B cell (primary cell): Measurements from ENCODE around the gene MTCL1. TPM values are rescaled to one million over a fixed set of nuclear protein-coding genes. Genes with fewer than 3 reads are reported as not detected.

ENCODE experiments used
- ATAC-seq: fragments of 200-7000 bp; cut with Tn5 transposase; one replicate; pipeline ENCODE4 v1.10.0; 2021; ENCODE audit warnings: low read depth, mild to moderate bottlenecking, moderate number of reproducible peaks, moderate library complexity
- CTCF ChIA-PET: fragments of 350-600 bp; sonication (Branson Sonifier 250); formaldehyde crosslinking; loops from one replicate; lab custom pipeline; 2021; ENCODE audit warnings: antibody characterized with exemption, inconsistent platforms; lab: Charles Lee
- POLR2A ChIA-PET: fragments of 350-600 bp; sonication (Branson Sonifier 250); formaldehyde crosslinking; loops from one replicate; lab custom pipeline; 2021; ENCODE audit warnings: antibody characterized with exemption; lab: Charles Lee
- DNase-seq: peaks from one replicate; pipeline ENCODE4 v3.0.0; 2013
- H2AFZ ChIP-seq: 2 replicates; pipeline ENCODE4 v1.6.1; 2012; ENCODE audit warnings: mild to moderate bottlenecking, low read depth, low read length; ENCODE audit not compliant: insufficient read depth, poor library complexity, severe bottlenecking
- H3K27ac ChIP-seq, 2 donors: 1 replicate in 1 of 2; 2 replicates in 1 of 2; pipeline ENCODE4 v1.5.1; 2012 to 2013; ENCODE audit warnings: low read length in 2 of 2, mild to moderate bottlenecking in 2 of 2, moderate library complexity in 1 of 2
- H3K27me3 ChIP-seq, 4 experiments: fragments of 200-600 bp in 1 of 4; sonication (generic) in 1 of 4; replicated peaks in 1 of 4; 1 replicate in 2 of 4; 2 replicates in 2 of 4; pipeline versions ENCODE4 v1.6.1 to v1.7.0; 2013 to 2016; ENCODE audit warnings: low read length in 3 of 4, mild to moderate bottlenecking in 2 of 4, mixed read lengths in 1 of 4, moderate library complexity in 1 of 4; ENCODE audit not compliant: insufficient read depth in 4 of 4, control insufficient read depth in 3 of 4; ENCODE audit errors: control extremely low read depth in 1 of 4
- H3K36me3 ChIP-seq, 2 experiments: replicated peaks in 1 of 2; 1 replicate in 1 of 2; 2 replicates in 1 of 2; pipeline versions ENCODE4 v1.6.1 to v1.7.1; 2013; ENCODE audit warnings: low read length in 1 of 2; ENCODE audit not compliant: insufficient read depth in 2 of 2, control insufficient read depth in 1 of 2; ENCODE audit errors: control extremely low read depth in 1 of 2, extremely low read depth in 1 of 2
- H3K4me1 ChIP-seq, 2 donors: fragments of 200-600 bp in 1 of 2; sonication (generic) in 1 of 2; 1 replicate in 1 of 2; 2 replicates in 1 of 2; pipeline versions ENCODE4 v1.5.1 to v1.6.1; 2013 to 2017; ENCODE audit warnings: low read length in 2 of 2; ENCODE audit not compliant: control insufficient read depth in 2 of 2, insufficient read depth in 2 of 2
- H3K4me2 ChIP-seq: replicated peaks from 2 replicates; pipeline ENCODE3; 2012; ENCODE audit warnings: mild to moderate bottlenecking, low read depth, low read length; ENCODE audit not compliant: poor library complexity, severe bottlenecking
- H3K4me3 ChIP-seq, 5 experiments: fragments of 200-600 bp in 1 of 5; sonication (generic) in 1 of 5; 1 replicate in 3 of 5; 2 replicates in 2 of 5; pipeline versions ENCODE4 v1.5.1 to v1.7.0; 2011 to 2016; ENCODE audit warnings: low read length in 4 of 5, mild to moderate bottlenecking in 4 of 5, low read depth in 2 of 5, control low read depth in 1 of 5, moderate library complexity in 1 of 5; ENCODE audit not compliant: insufficient read depth in 1 of 5; ENCODE audit errors: control extremely low read depth in 1 of 5, extremely low read depth in 1 of 5
- H3K79me2 ChIP-seq: fragments of 200-600 bp; sonication (generic); one replicate; pipeline ENCODE4 v1.6.0; 2016; ENCODE audit warnings: low read length; ENCODE audit not compliant: control insufficient read depth, insufficient read depth
- H3K9ac ChIP-seq: fragments of 200-600 bp; sonication (generic); 2 replicates; pipeline ENCODE4 v1.6.1; 2017; ENCODE audit warnings: mild to moderate bottlenecking, low read length, moderate library complexity
- H3K9me3 ChIP-seq, 3 donors: one replicate each; pipeline versions ENCODE4 v1.6.1 to v1.7.1; 2013; ENCODE audit warnings: low read length in 2 of 3; ENCODE audit not compliant: control insufficient read depth in 2 of 3, insufficient read depth in 1 of 3; ENCODE audit errors: control extremely low read depth in 1 of 3
- H4K20me1 ChIP-seq: 2 replicates; pipeline ENCODE4 v1.6.0; 2012; ENCODE audit warnings: mild to moderate bottlenecking, low read length; ENCODE audit not compliant: insufficient read depth, control insufficient read depth, poor library complexity, severe bottlenecking
- H3K27ac Mint-ChIP-seq: one replicate; pipeline ENCODE4 v1.8.0; 2021; ENCODE audit warnings: mixed read lengths
- H3K27me3 Mint-ChIP-seq: one replicate; pipeline ENCODE4 v1.8.0; 2021; ENCODE audit warnings: mixed read lengths
- H3K4me1 Mint-ChIP-seq: one replicate; pipeline ENCODE4 v1.8.0; 2021; ENCODE audit warnings: mixed read lengths
- H3K4me3 Mint-ChIP-seq: one replicate; pipeline ENCODE4 v1.8.0; 2021; ENCODE audit warnings: mixed read lengths
- H3K9me3 Mint-ChIP-seq: one replicate; pipeline ENCODE4 v1.8.0; 2022; ENCODE audit warnings: mixed read lengths; ENCODE audit not compliant: insufficient read depth
- CTCF ChIP-seq: fragments of 200-600 bp; IDR thresholded peaks from one replicate; pipeline ENCODE4 v1.8.0; 2022; ENCODE audit warnings: antibody characterized with exemption, mild to moderate bottlenecking
- EZH2 ChIP-seq: IDR thresholded peaks from 2 replicates; pipeline ENCODE4 v1.6.1; 2012; ENCODE audit warnings: borderline replicate concordance, low read depth, mild to moderate bottlenecking, moderate library complexity, low read length; ENCODE audit not compliant: insufficient read depth, poor library complexity, severe bottlenecking
- WGBS: methylation state at CpG from one replicate; pipeline ENCODE4 v1.1.5; 2013; ENCODE audit warnings: missing lambda C conversion rate; ENCODE audit not compliant: insufficient coverage; 5-methylcytosine and 5-hydroxymethylcytosine counted together
- intact Hi-C: fragments of 100-400 bp; cut with micrococcal nuclease; formaldehyde crosslinking; loops from one replicate; pipeline ENCODE4 v1.10.0; 2022
- polyA plus RNA-seq: library from polyadenylated mRNA; depleted of rRNA; stranded (reverse); fragments of >200 nt; gene quantifications from 2 replicates; pipeline ENCODE4 v1.2.3, GENCODE V29; 2012
- total RNA-seq, 2 donors: library from RNA; stranded (reverse); fragments of 120-200 nt in 1 of 2; gene quantifications; 1 replicate in 1 of 2; 2 replicates in 1 of 2; pipeline versions ENCODE4 v1.2.3 to v1.2.4, GENCODE V29; 2013 to 2022

The MTCL1 gene
- total and polyA plus RNA-seq, 2 donors (not counting 1 experiment from before 2014, with no cell fraction given) = 2.7 to 5.8 TPM

GRCh38 chr18:8773980-8774379 is 68.6 kb downstream of the MTCL1 start:
- H2AFZ ChIP-seq = no peak overlapping the region
- POLR2A ChIA-PET = no interaction called here
- H3K9ac ChIP-seq = no peak overlapping the region
- no CpG with 5 or more reads among the region's 5 CpGs for WGBS
- TF ChIP-seq EZH2 = no peak
- TF ChIP-seq CTCF = no peak
- H3K27me3 ChIP-seq = no peaks in the 10 kb centered on the region
- no peak overlapping the region for H3K4me3 Mint-ChIP-seq
- H4K20me1 ChIP-seq = no peaks in the 10 kb centered on the region
- H3K4me1 ChIP-seq = no peaks in the 10 kb centered on the region
- H3K4me2 ChIP-seq = no peak overlapping the region
- peaks cover 0 to 3% (median 0%) of the 10 kb centered on the region in 3 donors for H3K9me3 ChIP-seq
- H3K9me3 Mint-ChIP-seq = no peaks in the 10 kb centered on the region
- H3K4me3 ChIP-seq = no peak overlapping the region
- no peaks in the 10 kb centered on the region for H3K4me1 Mint-ChIP-seq
- no peaks in the 10 kb centered on the region for H3K79me2 ChIP-seq
- no peak for ATAC-seq
- H3K27ac ChIP-seq = no peak overlapping the region
- CTCF ChIA-PET = no interaction called here
- H3K36me3 ChIP-seq = no peaks in the 10 kb centered on the region
- H3K27ac Mint-ChIP-seq = no peak overlapping the region
- DNase-seq = no peak
- intact Hi-C loops = no loop called here
- no peaks in the 10 kb centered on the region for H3K27me3 Mint-ChIP-seq

GRCh38 chr18:8776013-8776943 is 70.9 kb downstream of the MTCL1 start:
- no peaks in the 10 kb centered on the region for H3K27me3 Mint-ChIP-seq
- WGBS = 80% methylated on average over 6 of the region's 10 CpGs
- H3K4me2 ChIP-seq = no peak overlapping the region
- H3K4me3 Mint-ChIP-seq = no peak overlapping the region
- H3K4me3 ChIP-seq = no peak overlapping the region
- intact Hi-C loops = no loop called here
- H3K4me1 ChIP-seq = no peaks in the 10 kb centered on the region
- DNase-seq (no peak), ATAC-seq (no peak)
- H3K4me1 Mint-ChIP-seq = no peaks in the 10 kb centered on the region
- H3K36me3 ChIP-seq = no peaks in the 10 kb centered on the region
- H3K27ac ChIP-seq = no peak overlapping the region
- H3K79me2 ChIP-seq = no peaks in the 10 kb centered on the region
- no peak overlapping the region for H2AFZ ChIP-seq
- TF ChIP-seq CTCF (no peak), EZH2 (no peak)
- ChIA-PET POLR2A (no interaction called here), CTCF (interaction anchor here (1.2 kb wide), 1 partner anchor 10 kb away, joined by 3 read pairs; no protein-coding TSS in a partner anchor)
- H3K9ac ChIP-seq = no peak overlapping the region
- H3K9me3 Mint-ChIP-seq = no peaks in the 10 kb centered on the region
- H3K27me3 ChIP-seq = no peaks in the 10 kb centered on the region
- no peaks in the 10 kb centered on the region for H4K20me1 ChIP-seq
- peaks cover 0 to 5% (median 0%) of the 10 kb centered on the region in 3 donors for H3K9me3 ChIP-seq
- H3K27ac Mint-ChIP-seq = no peak overlapping the region
